Left lung (tissue), 14 donors: ENCODE results near the gene COMMD1. TPM values are rescaled to one million over a fixed set of nuclear protein-coding genes. Genes with fewer than 3 reads are reported as not detected.
"Not testable (repeated sequence)": the region's sequence is repeated elsewhere in the genome, so short reads cannot be mapped to it uniquely, and the experiment has no call there.

ENCODE experiments used
- ATAC-seq: fragments of 200-7000 bp; cut with Tn5 transposase; one replicate; pipeline ENCODE4 v1.9.1; 2020; ENCODE audit warnings: moderate library complexity
- DNase-seq, 4 donors: peaks; one replicate each; pipeline ENCODE4 v3.0.0-alpha.2; 2013 to 2020
- H3K27ac ChIP-seq, 2 donors: fragments of 200-600 bp; sonication (generic) in 1 of 2; one replicate each; pipeline versions ENCODE4 v1.5.0 to v1.8.0; 2020 to 2021
- H3K27me3 ChIP-seq, 2 donors: fragments of 200-600 bp; sonication (generic) in 1 of 2; one replicate each; pipeline versions ENCODE4 v1.5.0 to v1.8.0; 2020 to 2021
- H3K36me3 ChIP-seq, 2 donors: fragments of 200-600 bp; sonication (generic) in 1 of 2; one replicate each; pipeline versions ENCODE4 v1.5.0 to v1.8.0; 2020 to 2021
- H3K4me1 ChIP-seq, 2 donors: fragments of 200-600 bp; one replicate each; pipeline ENCODE4 v1.8.0; 2021
- H3K4me3 ChIP-seq, 2 donors: fragments of 200-600 bp; sonication (generic) in 1 of 2; one replicate each; pipeline versions ENCODE4 v1.5.0 to v1.8.0; 2020 to 2021; ENCODE audit warnings: mild to moderate bottlenecking in 1 of 2
- H3K9me3 ChIP-seq, 2 donors: fragments of 200-600 bp; sonication (generic) in 1 of 2; one replicate each; pipeline versions ENCODE4 v1.5.0 to v1.8.0; 2020 to 2021
- intact Hi-C, 2 donors: fragments of 100-400 bp; cut with DNase I; formaldehyde crosslinking; loops; one replicate each; pipeline versions ENCODE4 v1.11.2 to v1.14.2; 2022
- long read RNA-seq, 12 donors: library from polyadenylated mRNA in 2 of 12; unstranded in 2 of 12; transcript quantifications; one replicate each; pipeline ENCODE4 v2.0.0 and lab custom pipeline, GENCODE V29; 2019 to 2026
- polyA plus RNA-seq, 6 donors: library from polyadenylated mRNA; unstranded; fragments of 120-200 nt; gene quantifications; one replicate each; pipeline ENCODE4 v1.2.1, GENCODE V29; 2013; ENCODE audit not compliant: insufficient read length in 6 of 6
- total RNA-seq, 2 donors: library from RNA; stranded (reverse); fragmentation: NEBNext Ultra II Directional; extraction: Animal tissue kit (Norgen Biotek cat#: 25700); gene quantifications; one replicate each; pipeline ENCODE4 v1.2.1, GENCODE V29; 2021
- TF ChIP-seq, protein P1 (sequence below), 2 donors: fragments of 200-600 bp; sonication (generic) in 1 of 2; IDR thresholded peaks; one replicate each; pipeline versions ENCODE4 v1.5.0 to v1.8.0; 2021; ENCODE audit warnings: antibody characterized with exemption in 2 of 2
- donor health status: DM: no; HTN: yes; CAD: no.
- donor health status: DM: no; HTN: no; CAD: no.

The COMMD1 gene
- total RNA-seq (10 to 100 TPM; 34.1 to 35.9 TPM), polyA plus RNA-seq (10 to 100 TPM; 56.8 to 91.5 (median 79.3) TPM)
- long read RNA-seq, donor 1, transcript COMMD1-201 (3 exons, 911 nt): major isoform, 39 of 47 reads
- long read RNA-seq, donor 1, partial matches to known transcripts: 5 of 47 reads
- long read RNA-seq, donor 1, other reads (novel, unspliced or antisense): 0 of 47 reads
- long read RNA-seq, donor 2, transcript COMMD1-201 (3 exons, 911 nt): major isoform, 30 of 32 reads
- long read RNA-seq, donor 2, partial matches to known transcripts: 0 of 32 reads
- long read RNA-seq, donor 2, other reads (novel, unspliced or antisense): 0 of 32 reads
- long read RNA-seq, donor 3, transcript COMMD1-201 (3 exons, 911 nt): major isoform, 28 of 28 reads
- long read RNA-seq, donor 3, partial matches to known transcripts: 0 of 28 reads
- long read RNA-seq, donor 3, other reads (novel, unspliced or antisense): 0 of 28 reads
- long read RNA-seq, donor 4, transcript COMMD1-201 (3 exons, 911 nt): major isoform, 43 of 47 reads
- long read RNA-seq, donor 4, partial matches to known transcripts: 0 of 47 reads
- long read RNA-seq, donor 4, other reads (novel, unspliced or antisense): 4 of 47 reads
- long read RNA-seq, donor 5, transcript COMMD1-201 (3 exons, 911 nt): major isoform, 29 of 35 reads
- long read RNA-seq, donor 5, partial matches to known transcripts: 5 of 35 reads
- long read RNA-seq, donor 5, other reads (novel, unspliced or antisense): 0 of 35 reads
- long read RNA-seq, donor 6, transcript COMMD1-201 (3 exons, 911 nt): major isoform, 31 of 37 reads
- long read RNA-seq, donor 6, partial matches to known transcripts: 5 of 37 reads
- long read RNA-seq, donor 6, other reads (novel, unspliced or antisense): 0 of 37 reads
- long read RNA-seq, donor 7, transcript COMMD1-201 (3 exons, 911 nt): major isoform, 17 of 17 reads
- long read RNA-seq, donor 7, partial matches to known transcripts: 0 of 17 reads
- long read RNA-seq, donor 7, other reads (novel, unspliced or antisense): 0 of 17 reads
- long read RNA-seq, donor 8, transcript COMMD1-201 (3 exons, 911 nt): major isoform, 22 of 24 reads
- long read RNA-seq, donor 8, partial matches to known transcripts: 0 of 24 reads
- long read RNA-seq, donor 8, other reads (novel, unspliced or antisense): 0 of 24 reads
- long read RNA-seq, donor 9: 0 reads
- long read RNA-seq, donor 10, transcript COMMD1-201 (3 exons, 911 nt): major isoform, 56 of 60 reads
- long read RNA-seq, donor 10, partial matches to known transcripts: 0 of 60 reads
- long read RNA-seq, donor 10, other reads (novel, unspliced or antisense): 4 of 60 reads
- long read RNA-seq, donor 11, transcript COMMD1-201 (3 exons, 911 nt): major isoform, 30 of 39 reads
- long read RNA-seq, donor 11, partial matches to known transcripts: 7 of 39 reads
- long read RNA-seq, donor 11, other reads (novel, unspliced or antisense): 0 of 39 reads
- long read RNA-seq, donor 12, transcript COMMD1-201 (3 exons, 911 nt): major isoform, 21 of 21 reads
- long read RNA-seq, donor 12, partial matches to known transcripts: 0 of 21 reads
- long read RNA-seq, donor 12, other reads (novel, unspliced or antisense): 0 of 21 reads

GRCh38 chr2:61905372-61906185 lies at the start of gene COMMD1:
Gene COMMD1, plus strand, starts transcription at chr2:61905674. Its CDS starts 5 bp downstream, at chr2:61905679.
- ATAC-seq (peak; percentile 99), DNase-seq (peak; percentile 72 to 98 (median 84))
- TF ChIP-seq, protein P1, sequence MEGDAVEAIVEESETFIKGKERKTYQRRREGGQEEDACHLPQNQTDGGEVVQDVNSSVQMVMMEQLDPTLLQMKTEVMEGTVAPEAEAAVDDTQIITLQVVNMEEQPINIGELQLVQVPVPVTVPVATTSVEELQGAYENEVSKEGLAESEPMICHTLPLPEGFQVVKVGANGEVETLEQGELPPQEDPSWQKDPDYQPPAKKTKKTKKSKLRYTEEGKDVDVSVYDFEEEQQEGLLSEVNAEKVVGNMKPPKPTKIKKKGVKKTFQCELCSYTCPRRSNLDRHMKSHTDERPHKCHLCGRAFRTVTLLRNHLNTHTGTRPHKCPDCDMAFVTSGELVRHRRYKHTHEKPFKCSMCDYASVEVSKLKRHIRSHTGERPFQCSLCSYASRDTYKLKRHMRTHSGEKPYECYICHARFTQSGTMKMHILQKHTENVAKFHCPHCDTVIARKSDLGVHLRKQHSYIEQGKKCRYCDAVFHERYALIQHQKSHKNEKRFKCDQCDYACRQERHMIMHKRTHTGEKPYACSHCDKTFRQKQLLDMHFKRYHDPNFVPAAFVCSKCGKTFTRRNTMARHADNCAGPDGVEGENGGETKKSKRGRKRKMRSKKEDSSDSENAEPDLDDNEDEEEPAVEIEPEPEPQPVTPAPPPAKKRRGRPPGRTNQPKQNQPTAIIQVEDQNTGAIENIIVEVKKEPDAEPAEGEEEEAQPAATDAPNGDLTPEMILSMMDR (IDR thresholded peaks at IDR 0.05): no peak
- peak within 1 kb of the TSS; percentile 54 to 59 for H3K4me3 ChIP-seq
- intact Hi-C loops: no loop called here
- no peaks in the 10 kb centered on the region for H3K36me3 ChIP-seq
- peaks cover 0 to 24% of the 10 kb centered on the region in 2 donors for H3K4me1 ChIP-seq
- peak within 1 kb of the TSS; percentile 1 to 48 for H3K27ac ChIP-seq
- H3K27me3 ChIP-seq: no peaks in the 10 kb centered on the region
- no peaks in the 10 kb centered on the region for H3K9me3 ChIP-seq

DNA sequence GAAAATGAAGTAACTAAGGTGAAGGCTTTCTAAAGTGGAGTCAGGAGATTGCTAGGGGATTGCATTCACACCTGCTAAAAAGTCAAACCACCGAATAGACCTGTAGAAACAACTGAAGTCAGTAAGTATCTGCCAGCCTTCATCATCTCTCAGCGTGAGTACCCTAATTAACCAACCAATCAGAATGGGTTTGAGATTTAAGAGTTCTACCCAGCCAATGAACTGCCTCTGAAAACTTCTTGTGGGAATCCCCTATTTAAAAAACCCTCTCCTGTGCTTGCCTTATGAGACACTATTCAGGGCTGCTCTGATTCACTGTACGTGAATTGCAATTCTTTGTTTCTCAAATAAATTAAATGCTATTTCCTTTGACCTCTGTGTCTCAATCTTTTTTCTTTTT lies 48.2 kb upstream of the COMMD1 start:
- H3K27ac ChIP-seq: no peak overlapping the region
- H3K9me3 ChIP-seq: no peaks in the 10 kb centered on the region
- no peak overlapping the region for H3K4me3 ChIP-seq
- ATAC-seq: no peak
- DNase-seq: no peak
- H3K27me3 ChIP-seq: no peaks in the 10 kb centered on the region
- intact Hi-C loops: no loop called here
- no peaks in the 10 kb centered on the region for H3K36me3 ChIP-seq
- TF ChIP-seq, protein P1 (IDR thresholded peaks at IDR 0.05): no peak
- H3K4me1 ChIP-seq: peaks cover 0 to 7% of the 10 kb centered on the region in 2 donors

GRCh38 chr2:61862085-61862484 lies 43.4 kb upstream of the COMMD1 start:
- Histone ChIP-seq H3K27ac (no peak overlapping the region), H3K36me3 (peaks cover 0 to 42% of the 10 kb centered on the region in 2 donors), H3K4me1 (no peaks in the 10 kb centered on the region), H3K27me3 (no peaks in the 10 kb centered on the region), H3K4me3 (no peak overlapping the region), H3K9me3 (no peaks in the 10 kb centered on the region)
- intact Hi-C loops: no loop called here
- DNase-seq: no peak
- no peak for ATAC-seq
- TF ChIP-seq, protein P1 (IDR thresholded peaks at IDR 0.05): no peak

DNA sequence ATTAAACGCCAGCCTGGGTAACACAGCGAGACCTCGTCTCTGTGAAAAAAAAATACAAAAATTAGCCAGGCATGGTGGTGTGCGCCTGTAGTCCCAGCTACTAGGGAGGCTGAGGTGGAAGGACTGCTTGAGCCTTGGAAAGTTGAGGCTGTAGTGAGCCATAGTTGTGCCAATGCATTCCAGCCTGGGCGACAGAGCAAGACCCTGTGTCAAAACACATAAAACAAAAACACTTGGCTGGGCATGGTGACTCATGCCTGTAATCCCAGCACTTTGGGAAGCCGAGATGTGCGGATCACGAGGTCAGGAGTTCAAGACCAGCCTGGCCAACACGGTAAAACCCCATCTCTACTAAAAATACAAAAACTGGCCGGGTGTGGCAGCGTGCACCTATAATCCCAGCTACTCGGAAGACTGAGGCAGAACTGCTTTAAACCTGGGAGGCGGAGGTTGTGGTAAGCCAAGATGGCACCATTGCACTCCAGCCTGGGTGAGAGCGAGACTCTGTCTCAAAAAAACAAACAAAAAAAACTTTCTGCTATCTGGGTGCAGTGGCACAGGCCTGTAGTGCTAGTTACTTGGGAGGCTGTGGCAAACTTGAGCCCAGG lies 38.9 kb upstream of the COMMD1 start:
- H3K4me3 ChIP-seq, H3K9me3 ChIP-seq, intact Hi-C loops, H3K27ac ChIP-seq, DNase-seq, H3K4me1 ChIP-seq, H3K27me3 ChIP-seq, ATAC-seq: not testable (repeated sequence)
- peaks cover 0 to 87% of the 10 kb centered on the region in 2 donors for H3K36me3 ChIP-seq
